IMR-90 (cell line): Measurements from ENCODE around the gene CPED1.

Experiments used
- BHLHE40 ChIP-seq: fragments of 150-350 bp; IDR thresholded peaks from 2 replicates; pipeline ENCODE4 v1.6.1; 2016; ENCODE audit warnings: mild to moderate bottlenecking, low read depth, low read length
- CEBPB ChIP-seq: IDR thresholded peaks from 2 replicates; pipeline ENCODE4 v1.6.1; 2012; ENCODE audit warnings: low read depth, low read length, improper control_type of control experiment
- CHD1 ChIP-seq: IDR thresholded peaks from 2 replicates; pipeline ENCODE4 v1.6.1; 2012; ENCODE audit warnings: low read depth, low read length, improper control_type of control experiment
- CTCF ChIP-seq: conservative IDR thresholded peaks from 2 replicates; pipeline ENCODE4 v1.5.1; 2012; ENCODE audit warnings: mild to moderate bottlenecking, low read depth, low read length, improper control_type of control experiment
- ELK1 ChIP-seq: fragments of 150-350 bp; IDR thresholded peaks from 2 replicates; pipeline ENCODE4 v1.6.1; 2016; ENCODE audit warnings: low read depth, mild to moderate bottlenecking, low read length, moderate library complexity, borderline replicate concordance
- FOS ChIP-seq: fragments of 150-350 bp; IDR thresholded peaks from 2 replicates; pipeline ENCODE4 v1.6.1; 2016; ENCODE audit warnings: low read depth, low read length
- MAZ ChIP-seq: IDR thresholded peaks from 2 replicates; pipeline ENCODE4 v1.6.1; 2012; ENCODE audit warnings: low read depth, mild to moderate bottlenecking, low read length, improper control_type of control experiment, moderate library complexity, borderline replicate concordance
- NFE2L2 ChIP-seq: fragments of 150-350 bp; IDR thresholded peaks from 2 replicates; pipeline ENCODE4 v1.6.1; 2016; ENCODE audit warnings: low read depth, mild to moderate bottlenecking, low read length
- POLR2A ChIP-seq: IDR thresholded peaks from 2 replicates; pipeline ENCODE4 v1.6.1; 2012; ENCODE audit warnings: mild to moderate bottlenecking, low read depth, low read length
- RAD21 ChIP-seq: IDR thresholded peaks from 2 replicates; pipeline ENCODE4 v1.6.1; 2012; ENCODE audit warnings: low read length, improper control_type of control experiment
- RFX5 ChIP-seq: IDR thresholded peaks from 2 replicates; pipeline ENCODE4 v1.8.0; 2012; ENCODE audit warnings: low read depth, mild to moderate bottlenecking, low read length, moderate library complexity
- SMC3 ChIP-seq: fragments of 150-350 bp; IDR thresholded peaks from 2 replicates; pipeline ENCODE4 v1.6.1; 2016; ENCODE audit warnings: low read depth, mild to moderate bottlenecking, antibody characterized with exemption, low read length, moderate library complexity
- USF2 ChIP-seq: fragments of 150-350 bp; IDR thresholded peaks from 2 replicates; pipeline ENCODE4 v1.6.1; 2017; ENCODE audit warnings: mild to moderate bottlenecking, antibody characterized with exemption, low read length, low read depth

- TF ChIP-seq CTCF (no peak), BHLHE40 (no peak), POLR2A (no peak), ELK1 (no peak), CHD1 (no peak), RFX5 (no peak), RAD21 (no peak), CEBPB (no peak), FOS (no peak), MAZ (no peak), SMC3 (no peak), NFE2L2 (no peak), USF2 (no peak)
Observed at GRCh38 chr7:121023194-121023593, 34.7 kb downstream of the CPED1 start.
